Activated gamma-delta T cell treated with Interleukin-2 at 50 U/mL for 16 hours (primary cell): ENCODE results near the gene UBE3B.

ENCODE experiments used
- DNase-seq: peaks from one replicate; pipeline ENCODE4 v3.0.0-alpha.2; 2020

The UBE3B gene

GRCh38 chr12:109577311-109577710, 99.9 kb downstream of the UBE3B start:
- DNase-seq: no peak

DNA sequence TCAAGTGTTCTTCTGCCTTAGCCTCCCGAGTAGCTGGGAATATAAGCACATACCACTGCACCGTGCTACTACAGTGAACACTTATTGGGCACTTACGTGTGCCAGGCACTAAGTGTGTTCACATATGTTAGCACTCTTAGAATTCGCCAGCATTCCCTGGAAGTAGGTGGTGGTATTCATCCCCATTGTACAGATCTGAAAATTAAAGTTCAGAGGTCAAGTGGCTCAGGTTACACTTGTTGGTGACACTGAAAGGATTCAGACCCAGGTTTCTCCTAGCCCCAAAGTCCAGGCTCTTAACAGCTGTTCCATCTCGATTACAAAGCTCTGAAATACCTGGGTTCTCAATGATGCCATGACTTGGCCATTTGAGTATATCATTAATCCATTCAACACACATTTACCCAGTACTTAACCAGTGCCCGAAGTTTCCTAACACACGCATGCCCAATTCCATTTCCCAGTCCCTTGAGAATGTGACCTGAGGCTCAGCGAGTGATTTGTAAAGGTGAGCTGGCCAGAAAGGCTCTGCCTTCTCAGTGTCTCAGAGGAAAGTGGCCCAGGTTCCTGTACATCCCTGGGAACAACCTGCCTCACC, 101.0 kb downstream of the UBE3B start:
- no peak for DNase-seq

- no peak for DNase-seq
These were observed 102.2 kb downstream of the UBE3B start for GRCh38 chr12:109579639-109580038.

DNA sequence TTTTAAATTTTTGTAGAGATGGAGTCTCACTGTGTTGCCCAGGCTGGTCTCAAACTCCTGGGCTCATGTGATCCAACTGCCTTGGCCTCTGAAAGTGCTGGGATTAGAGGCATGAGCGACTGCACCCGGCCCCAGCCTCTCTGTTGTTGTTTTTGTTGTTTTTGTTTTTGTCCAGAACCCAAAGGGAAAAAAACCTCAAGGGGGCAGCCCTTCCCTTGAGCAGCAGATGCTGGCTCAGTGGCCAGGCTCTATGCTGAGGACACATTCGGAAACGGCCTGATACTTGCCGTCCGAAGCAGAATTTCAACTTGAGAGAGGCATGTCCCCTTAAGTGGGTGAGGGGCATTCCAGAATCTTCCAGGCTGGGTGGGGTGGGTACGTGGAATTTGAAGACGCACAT, 102.8 kb downstream of the UBE3B start:
- DNase-seq: no peak

DNA sequence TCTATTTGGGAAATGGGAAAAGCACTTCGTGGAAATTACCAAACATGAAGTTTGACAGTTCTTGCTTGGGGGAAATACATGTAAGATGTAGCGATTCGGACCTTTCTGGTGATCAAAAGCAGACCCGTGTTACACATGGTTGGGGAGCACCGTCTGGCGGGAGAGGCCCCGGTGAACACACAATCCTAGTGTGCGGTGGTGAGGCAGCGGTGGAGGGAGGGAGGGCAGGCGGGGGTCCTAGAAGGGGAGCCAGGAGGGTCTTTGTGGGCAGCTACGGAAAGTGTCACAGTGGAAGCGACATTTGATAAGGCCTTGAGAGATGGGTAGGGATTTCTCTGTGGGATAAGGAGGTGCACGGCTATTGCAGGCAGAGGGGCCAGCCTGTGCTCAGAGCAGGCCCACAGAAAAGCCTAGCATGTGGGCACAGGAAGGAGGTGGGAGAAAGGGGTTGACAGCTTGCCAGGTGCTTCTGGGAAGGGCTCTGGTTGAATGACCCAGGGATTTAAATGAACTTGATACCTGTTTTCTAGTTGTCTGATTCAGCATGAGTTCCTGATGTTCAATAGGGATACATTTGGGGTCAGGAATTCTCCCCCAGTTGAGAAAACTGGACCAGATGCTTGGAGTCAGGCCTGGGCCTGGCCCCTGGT, 103.4 kb downstream of the UBE3B start:
- DNase-seq: no peak

GRCh38 chr12:109581334-109581691, 103.9 kb downstream of the UBE3B start:
- no peak for DNase-seq

DNA sequence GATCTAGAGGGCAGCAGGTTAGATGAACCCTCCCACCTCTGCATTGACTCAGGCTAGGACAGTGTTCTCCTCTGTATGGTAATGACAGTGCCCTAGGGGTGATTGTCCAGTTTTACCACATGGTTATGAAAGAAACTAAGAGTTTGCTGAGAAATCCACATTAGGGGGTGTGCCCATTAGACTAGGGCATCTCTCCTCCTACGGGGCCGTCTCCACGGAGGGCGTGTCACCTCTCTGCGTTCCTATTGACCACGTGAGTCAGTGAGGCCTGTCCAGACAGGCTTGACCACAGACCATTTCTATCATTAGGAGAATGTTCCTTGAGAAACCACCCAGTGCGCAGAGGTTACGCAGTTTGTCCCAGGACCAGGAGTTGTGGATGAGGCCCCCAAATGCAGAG, 104.4 kb downstream of the UBE3B start:
- DNase-seq: no peak

GRCh38 chr12:109582636-109583035, 105.2 kb downstream of the UBE3B start:
- DNase-seq: no peak

- no peak for DNase-seq
These were observed 106.3 kb downstream of the UBE3B start for GRCh38 chr12:109583733-109584132.
